Astrocyte of the cerebellum (primary cell): ENCODE measurements around the gene ERBB2.
"Not testable (repeated sequence)": the region's sequence is repeated elsewhere in the genome, so short reads cannot be mapped to it uniquely, and the experiment has no call there.

Experiments
- DNase-seq: peaks from one replicate; pipeline ENCODE4 v3.0.0-alpha.2; 2011; ENCODE audit warnings: low read depth
- H3K4me3 ChIP-seq: 2 replicates; pipeline ENCODE4 v1.5.1; 2011; ENCODE audit warnings: mild to moderate bottlenecking, low read depth, low read length, moderate library complexity
- in situ Hi-C: cut with HindIII; loops from 2 replicates; pipeline ENCODE4 v1.10.0; 2017; ENCODE audit warnings: low sequenced_read_pairs
- TF ChIP-seq, protein P1 (sequence below): IDR thresholded peaks from 2 replicates; pipeline ENCODE4 v1.5.1; 2012; ENCODE audit warnings: low read length, low read depth, moderate library complexity, mild to moderate bottlenecking; ENCODE audit errors: missing control alignments

The ERBB2 gene

DNA sequence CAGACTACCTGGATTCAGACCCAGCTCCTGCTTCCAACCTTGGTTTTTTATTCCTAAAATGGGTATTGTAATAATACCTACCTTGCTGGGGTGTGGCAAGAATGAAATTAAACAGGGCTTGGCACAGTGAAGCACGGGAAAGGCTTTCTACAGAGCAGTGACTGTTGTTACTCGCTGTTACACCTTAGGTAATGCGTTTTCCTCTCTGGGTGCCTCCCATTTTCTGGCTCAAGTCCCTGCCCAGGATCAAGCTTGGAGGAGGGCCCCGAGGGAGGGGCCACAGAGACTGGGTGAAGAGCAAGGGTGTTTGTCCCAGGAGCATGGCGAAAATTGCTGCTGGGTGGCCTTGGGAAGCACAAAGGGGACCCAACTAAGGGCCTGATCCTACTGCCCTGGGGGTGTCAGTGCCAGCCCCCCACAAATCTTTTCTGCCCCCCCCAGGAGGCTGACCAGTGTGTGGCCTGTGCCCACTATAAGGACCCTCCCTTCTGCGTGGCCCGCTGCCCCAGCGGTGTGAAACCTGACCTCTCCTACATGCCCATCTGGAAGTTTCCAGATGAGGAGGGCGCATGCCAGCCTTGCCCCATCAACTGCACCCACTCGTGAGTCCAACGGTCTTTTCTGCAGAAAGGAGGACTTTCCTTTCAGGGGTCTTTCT is 17.1 kb downstream of the ERBB2 start:
- TF ChIP-seq, protein P1, sequence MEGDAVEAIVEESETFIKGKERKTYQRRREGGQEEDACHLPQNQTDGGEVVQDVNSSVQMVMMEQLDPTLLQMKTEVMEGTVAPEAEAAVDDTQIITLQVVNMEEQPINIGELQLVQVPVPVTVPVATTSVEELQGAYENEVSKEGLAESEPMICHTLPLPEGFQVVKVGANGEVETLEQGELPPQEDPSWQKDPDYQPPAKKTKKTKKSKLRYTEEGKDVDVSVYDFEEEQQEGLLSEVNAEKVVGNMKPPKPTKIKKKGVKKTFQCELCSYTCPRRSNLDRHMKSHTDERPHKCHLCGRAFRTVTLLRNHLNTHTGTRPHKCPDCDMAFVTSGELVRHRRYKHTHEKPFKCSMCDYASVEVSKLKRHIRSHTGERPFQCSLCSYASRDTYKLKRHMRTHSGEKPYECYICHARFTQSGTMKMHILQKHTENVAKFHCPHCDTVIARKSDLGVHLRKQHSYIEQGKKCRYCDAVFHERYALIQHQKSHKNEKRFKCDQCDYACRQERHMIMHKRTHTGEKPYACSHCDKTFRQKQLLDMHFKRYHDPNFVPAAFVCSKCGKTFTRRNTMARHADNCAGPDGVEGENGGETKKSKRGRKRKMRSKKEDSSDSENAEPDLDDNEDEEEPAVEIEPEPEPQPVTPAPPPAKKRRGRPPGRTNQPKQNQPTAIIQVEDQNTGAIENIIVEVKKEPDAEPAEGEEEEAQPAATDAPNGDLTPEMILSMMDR, result no peak
- no peak for DNase-seq
- in situ Hi-C loops, result loop anchor here (5.0 kb wide), 1 partner anchor 40 kb away; no protein-coding TSS in a partner anchor
- H3K4me3 ChIP-seq, result no peak overlapping the region

DNA sequence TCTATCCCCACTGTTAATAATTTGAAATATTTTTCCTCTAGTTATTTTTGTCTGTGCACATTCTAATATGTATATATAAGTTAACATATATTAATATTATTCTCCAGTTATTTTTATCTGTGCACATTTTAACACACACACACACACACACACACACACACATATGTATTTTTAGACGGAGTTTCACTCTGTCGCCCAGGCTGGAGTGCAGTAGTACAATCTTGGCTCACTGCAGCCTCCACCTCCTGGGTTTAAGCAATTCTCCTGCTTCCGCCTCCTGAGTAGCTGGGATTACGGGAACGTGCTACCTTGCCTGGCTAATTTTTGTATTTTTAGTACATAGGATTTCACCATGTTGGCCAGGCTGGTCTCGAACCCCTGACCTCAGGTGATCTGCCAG is 17.8 kb downstream of the ERBB2 start:
- in situ Hi-C loops, result loop anchor here (5.0 kb wide), 1 partner anchor 40 kb away; no protein-coding TSS in a partner anchor
- H3K4me3 ChIP-seq, result no peak overlapping the region
- no peak for DNase-seq
- TF ChIP-seq, protein P1, result no peak

DNA sequence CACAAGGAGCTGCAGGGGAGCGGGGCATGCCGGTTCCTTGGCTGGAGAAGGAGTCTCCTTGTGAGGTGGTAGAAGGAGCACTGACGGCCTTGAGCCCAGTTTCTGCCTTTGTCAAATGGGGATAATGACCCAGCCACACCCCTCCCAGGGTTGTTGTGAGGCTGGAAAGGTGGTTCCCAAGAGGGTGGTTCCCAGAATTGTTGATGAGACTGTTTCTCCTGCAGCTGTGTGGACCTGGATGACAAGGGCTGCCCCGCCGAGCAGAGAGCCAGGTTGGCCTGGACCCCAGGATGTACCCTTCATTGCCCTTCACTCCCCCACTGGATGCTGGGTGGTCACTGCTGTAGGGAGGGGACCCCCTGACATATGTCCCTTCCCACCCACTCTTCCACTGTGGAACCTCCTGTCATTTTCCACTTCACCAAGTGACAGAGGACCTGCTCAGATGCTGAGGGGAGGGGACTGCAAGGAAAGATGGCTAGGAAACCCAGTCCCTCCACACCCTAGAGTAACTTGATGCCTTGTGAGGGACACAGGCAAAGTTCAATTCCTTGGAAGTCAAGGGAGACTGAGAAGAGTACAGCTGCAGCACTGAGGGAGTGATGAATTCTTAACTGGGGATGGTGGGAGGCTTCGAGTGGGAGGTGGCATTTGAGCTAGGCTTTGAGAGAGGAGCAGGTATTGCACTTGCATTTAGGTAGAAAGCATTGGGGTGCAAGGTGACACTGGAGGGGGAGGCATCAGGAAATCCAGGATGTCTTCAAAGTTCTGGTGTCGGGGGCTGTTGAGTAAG is 19.9 kb downstream of the ERBB2 start:
- TF ChIP-seq, protein P1, result no peak
- DNase-seq, result no peak
- no peak overlapping the region for H3K4me3 ChIP-seq
- in situ Hi-C loops, result loop anchor here (5.0 kb wide), 1 partner anchor 42 kb away; no protein-coding TSS in a partner anchor

DNA sequence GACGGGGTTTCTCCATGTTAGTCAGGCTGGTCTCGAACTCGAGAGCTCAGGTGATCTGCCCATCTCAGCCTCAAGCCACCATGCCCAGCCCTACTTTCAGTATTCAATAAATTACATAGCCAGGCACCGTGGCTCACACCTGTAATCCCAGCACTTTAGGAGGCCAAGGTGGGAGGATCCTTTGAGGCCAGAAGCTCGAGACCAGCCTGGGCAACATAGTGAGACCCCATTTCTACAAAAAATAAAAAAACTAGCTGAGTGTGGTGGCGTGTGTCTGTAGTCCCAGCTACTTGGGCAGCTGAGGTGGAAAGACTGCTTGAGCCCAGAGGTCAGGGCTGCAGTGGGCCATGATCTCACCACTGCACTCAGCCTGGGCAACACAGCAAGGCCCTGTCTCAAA is 22.2 kb downstream of the ERBB2 start:
- H3K4me3 ChIP-seq, result no peak overlapping the region
- TF ChIP-seq, protein P1, result no peak
- in situ Hi-C loops, result no loop called here
- DNase-seq, result no peak

DNA sequence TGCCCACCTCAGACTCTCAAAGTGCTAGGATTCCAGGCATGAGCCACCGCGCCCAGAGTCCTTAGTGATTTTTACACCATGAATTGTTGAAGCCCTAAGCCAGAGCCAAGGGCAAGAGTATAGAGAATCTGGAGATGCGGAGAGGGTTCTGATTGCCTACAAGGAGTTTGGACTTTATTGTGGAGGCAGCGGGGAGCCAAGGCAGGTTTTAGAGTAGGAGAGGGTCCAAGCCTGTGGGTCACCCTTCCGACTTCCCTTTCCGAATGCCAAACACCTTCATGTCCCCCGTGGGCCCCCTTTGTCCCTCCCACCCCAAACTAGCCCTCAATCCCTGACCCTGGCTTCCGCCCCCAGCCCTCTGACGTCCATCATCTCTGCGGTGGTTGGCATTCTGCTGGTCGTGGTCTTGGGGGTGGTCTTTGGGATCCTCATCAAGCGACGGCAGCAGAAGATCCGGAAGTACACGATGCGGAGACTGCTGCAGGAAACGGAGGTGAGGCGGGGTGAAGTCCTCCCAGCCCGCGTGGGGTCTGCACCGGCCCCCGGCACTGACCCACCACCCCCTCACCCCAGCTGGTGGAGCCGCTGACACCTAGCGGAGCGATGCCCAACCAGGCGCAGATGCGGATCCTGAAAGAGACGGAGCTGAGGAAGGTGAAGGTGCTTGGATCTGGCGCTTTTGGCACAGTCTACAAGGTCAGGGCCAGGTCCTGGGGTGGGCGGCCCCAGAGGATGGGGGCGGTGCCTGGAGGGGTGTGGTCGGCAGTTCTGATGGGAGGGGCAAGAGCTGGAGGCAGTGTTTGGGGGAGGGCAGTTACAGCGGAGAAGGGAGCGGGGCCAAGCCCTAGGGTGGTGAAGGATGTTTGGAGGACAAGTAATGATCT is 23.3 kb downstream of the ERBB2 start:
- no peak for DNase-seq
- in situ Hi-C loops, result no loop called here
- no peak overlapping the region for H3K4me3 ChIP-seq
- TF ChIP-seq, protein P1, result no peak

DNA sequence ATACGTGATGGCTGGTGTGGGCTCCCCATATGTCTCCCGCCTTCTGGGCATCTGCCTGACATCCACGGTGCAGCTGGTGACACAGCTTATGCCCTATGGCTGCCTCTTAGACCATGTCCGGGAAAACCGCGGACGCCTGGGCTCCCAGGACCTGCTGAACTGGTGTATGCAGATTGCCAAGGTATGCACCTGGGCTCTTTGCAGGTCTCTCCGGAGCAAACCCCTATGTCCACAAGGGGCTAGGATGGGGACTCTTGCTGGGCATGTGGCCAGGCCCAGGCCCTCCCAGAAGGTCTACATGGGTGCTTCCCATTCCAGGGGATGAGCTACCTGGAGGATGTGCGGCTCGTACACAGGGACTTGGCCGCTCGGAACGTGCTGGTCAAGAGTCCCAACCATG is 24.9 kb downstream of the ERBB2 start:
- TF ChIP-seq, protein P1, result no peak
- DNase-seq, result no peak
- in situ Hi-C loops, result no loop called here
- no peak overlapping the region for H3K4me3 ChIP-seq

DNA sequence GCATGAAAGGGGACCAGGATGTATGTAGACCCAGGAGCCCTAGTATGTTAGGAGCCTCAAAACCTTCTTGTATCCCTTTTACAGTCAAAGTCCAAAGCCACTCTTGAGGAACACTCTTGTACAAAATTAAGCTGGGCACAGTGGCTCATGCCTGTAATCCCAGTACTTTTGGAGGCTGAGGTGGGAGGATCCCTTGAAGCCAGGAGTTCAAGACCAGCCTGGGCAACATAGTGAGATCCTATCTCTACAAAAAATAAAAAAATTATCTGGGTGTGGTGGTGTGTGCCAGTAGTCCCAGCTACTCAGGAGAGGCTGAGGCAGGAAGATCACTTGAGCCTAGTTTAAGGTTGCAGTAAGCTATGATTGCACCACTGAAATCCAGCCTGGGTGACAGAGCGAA is 26.1 kb downstream of the ERBB2 start:
- DNase-seq, in situ Hi-C loops, H3K4me3 ChIP-seq: not testable (repeated sequence)
